Smooth muscle cell (in vitro differentiated cells): ENCODE data around the gene POC1A. TPM values are rescaled to one million over a fixed set of nuclear protein-coding genes. Genes with fewer than 3 reads are reported as not detected.

Experiments used
- DNase-seq: peaks from one replicate; lab custom pipeline; 2025; ENCODE audit not compliant: unreplicated experiment; lab: John Stamatoyannopoulos, UW
- H2AFZ ChIP-seq: fragments of 200-600 bp; sonication (generic); 2 replicates; pipeline ENCODE4 v1.6.0; 2016; ENCODE audit warnings: antibody characterized with exemption, low read depth, mild to moderate bottlenecking
- H3F3A ChIP-seq: fragments of 200-600 bp; sonication (generic); 2 replicates; pipeline ENCODE4 v1.6.0; 2017; ENCODE audit warnings: antibody characterized with exemption, low read depth
- H3K27ac ChIP-seq: fragments of 200-600 bp; sonication (generic); 2 replicates; pipeline ENCODE4 v1.5.1; 2016; ENCODE audit warnings: low read depth, mild to moderate bottlenecking
- H3K27me3 ChIP-seq: fragments of 200-600 bp; sonication (generic); 2 replicates; pipeline ENCODE4 v1.6.1; 2016; ENCODE audit warnings: low read depth, mild to moderate bottlenecking
- H3K36me3 ChIP-seq: fragments of 200-600 bp; sonication (generic); 2 replicates; pipeline ENCODE4 v1.5.1; 2016; ENCODE audit warnings: low read depth
- H3K4me1 ChIP-seq: fragments of 200-600 bp; sonication (generic); 2 replicates; pipeline ENCODE4 v1.5.1; 2016; ENCODE audit warnings: low read depth
- H3K4me2 ChIP-seq: fragments of 200-600 bp; sonication (generic); 2 replicates; pipeline ENCODE4 v1.6.0; 2016; ENCODE audit warnings: mild to moderate bottlenecking
- H3K4me3 ChIP-seq: fragments of 200-600 bp; sonication (generic); 2 replicates; pipeline ENCODE4 v1.5.1; 2016; ENCODE audit warnings: mild to moderate bottlenecking
- H3K79me2 ChIP-seq: fragments of 200-600 bp; sonication (generic); 2 replicates; pipeline ENCODE4 v1.6.0; 2016; ENCODE audit warnings: low read depth, mild to moderate bottlenecking
- H3K9ac ChIP-seq: fragments of 200-600 bp; sonication (generic); 2 replicates; pipeline ENCODE4 v1.6.0; 2016; ENCODE audit warnings: low read depth
- H3K9me3 ChIP-seq: fragments of 200-600 bp; sonication (generic); replicated peaks from 2 replicates; pipeline ENCODE4 v1.5.1; 2016; ENCODE audit warnings: low read depth
- H4K20me1 ChIP-seq: fragments of 200-600 bp; sonication (generic); 2 replicates; pipeline ENCODE4 v1.6.0; 2016; ENCODE audit warnings: low read depth
- CTCF ChIP-seq: fragments of 200-600 bp; sonication (generic); IDR thresholded peaks from 2 replicates; pipeline ENCODE4 v1.5.1; 2017; ENCODE audit warnings: borderline replicate concordance, mild to moderate bottlenecking, antibody characterized with exemption; ENCODE audit not compliant: insufficient read depth, poor library complexity, severe bottlenecking
- WGBS: methylation state at CpG from one replicate; pipeline ENCODE4 v1.1.7; 2016; ENCODE audit warnings: low lambda C conversion rate; 5-methylcytosine and 5-hydroxymethylcytosine counted together
- polyA plus RNA-seq: library from polyadenylated mRNA; unstranded; fragments of >200 nt; fragmentation: Nextera tagmentation; extraction: Ambion mirVana; gene quantifications from 2 replicates; pipeline ENCODE4 v1.2.1, GENCODE V29; 2016
- total RNA-seq: library from RNA; depleted of rRNA; stranded (reverse); fragments of >200 nt; gene quantifications from 2 replicates; pipeline ENCODE4 v1.2.3, GENCODE V29; 2014

POC1A gene
- total and polyA plus RNA-seq, 2 experiments from 2014 or later = 1.8 to 7.9 TPM

DNA sequence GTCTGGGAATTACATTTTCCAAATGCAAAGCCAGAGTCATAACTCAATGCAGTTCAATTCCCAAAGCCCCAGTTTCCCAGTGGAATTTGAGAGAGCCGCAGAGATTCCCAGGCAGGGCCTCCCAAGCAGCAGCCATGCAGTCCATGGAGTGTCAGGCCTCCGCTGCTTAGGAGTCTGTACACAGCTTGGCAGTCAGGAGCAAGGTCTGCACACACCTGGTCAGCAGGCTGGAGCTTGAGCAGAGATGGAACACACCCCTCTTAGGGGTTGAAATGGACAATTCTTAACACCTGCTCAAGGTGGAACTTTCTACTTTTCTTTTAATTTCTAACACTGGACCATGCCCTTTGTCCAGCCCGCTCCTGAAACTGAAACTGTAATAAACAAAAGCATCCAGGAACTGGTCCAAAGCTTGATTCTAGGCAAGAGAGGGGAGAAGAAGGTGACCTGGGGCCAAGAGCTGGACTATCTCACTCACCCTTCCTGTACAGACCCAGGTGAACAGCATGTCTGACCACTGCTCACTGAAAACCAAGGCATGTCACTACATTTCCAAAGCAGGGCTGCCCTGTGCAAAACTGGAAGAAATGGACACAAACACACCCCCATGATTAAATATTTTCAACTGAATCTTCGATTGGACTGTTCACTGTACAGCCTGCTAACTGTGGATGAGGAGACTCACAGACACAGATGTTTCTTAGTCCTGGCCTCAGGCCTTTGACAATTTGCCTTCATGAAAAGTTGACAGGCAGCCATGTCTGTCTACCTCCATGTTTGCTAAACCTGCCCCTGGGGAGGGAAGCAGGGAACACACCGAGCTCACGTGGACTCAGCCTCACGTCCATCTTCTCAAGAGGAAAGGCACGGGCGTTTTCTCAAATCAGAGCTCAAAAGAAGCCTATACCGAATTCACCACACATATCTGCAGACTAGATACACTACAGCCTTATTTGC lies 49.3 kb downstream of the POC1A start:
- peaks cover 5% of the 10 kb centered on the region for H3K9me3 ChIP-seq
- TF ChIP-seq CTCF = no peak
- H3K9ac ChIP-seq = no peak overlapping the region
- WGBS = 96% methylated on average over 10 of the region's 10 CpGs
- no peak overlapping the region for H3K4me3 ChIP-seq
- H4K20me1 ChIP-seq = no peaks in the 10 kb centered on the region
- peaks cover 3% of the 10 kb centered on the region for H3F3A ChIP-seq
- no peak for DNase-seq
- no peaks in the 10 kb centered on the region for H3K79me2 ChIP-seq
- no peaks in the 10 kb centered on the region for H3K36me3 ChIP-seq
- H3K4me1 ChIP-seq = no peaks in the 10 kb centered on the region
- H3K27me3 ChIP-seq = no peaks in the 10 kb centered on the region
- H3K4me2 ChIP-seq = no peak overlapping the region
- no peak overlapping the region for H2AFZ ChIP-seq
- no peak overlapping the region for H3K27ac ChIP-seq

- H3K27ac ChIP-seq = no peak overlapping the region
- H2AFZ ChIP-seq = no peak overlapping the region
- WGBS = 98% methylated on average over 4 of the region's 4 CpGs
- no peak overlapping the region for H3K4me3 ChIP-seq
- no peaks in the 10 kb centered on the region for H3K27me3 ChIP-seq
- no peaks in the 10 kb centered on the region for H4K20me1 ChIP-seq
- no peaks in the 10 kb centered on the region for H3K79me2 ChIP-seq
- H3F3A ChIP-seq = peaks cover 11% of the 10 kb centered on the region
- DNase-seq = no peak
- no peak for TF ChIP-seq CTCF
- H3K4me1 ChIP-seq = peaks cover 5% of the 10 kb centered on the region
- H3K9ac ChIP-seq = no peak overlapping the region
- no peaks in the 10 kb centered on the region for H3K36me3 ChIP-seq
- H3K9me3 ChIP-seq = peaks cover 5% of the 10 kb centered on the region
- H3K4me2 ChIP-seq = no peak overlapping the region
These were observed 51.3 kb downstream of the POC1A start for GRCh38 chr3:52102934-52103333.

DNA sequence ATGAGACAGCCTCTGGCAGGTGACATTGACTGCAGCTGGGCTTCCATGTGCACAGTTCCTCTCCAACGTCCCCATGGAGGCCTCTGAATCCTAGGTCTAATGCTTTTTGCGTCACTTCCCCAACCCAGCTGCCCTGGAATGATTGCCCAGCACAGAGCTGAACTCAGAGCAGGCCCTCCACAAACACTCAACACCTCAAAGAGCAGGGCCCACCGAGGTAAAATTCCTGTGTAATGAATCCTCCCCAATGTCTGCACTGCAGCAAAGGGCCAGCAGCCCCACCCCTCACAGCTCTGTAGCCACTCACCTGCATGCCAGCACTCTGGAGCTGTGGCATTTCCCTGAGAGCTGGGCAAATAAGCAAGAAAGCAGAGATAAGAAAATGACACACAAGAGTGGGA lies 55.2 kb downstream of the POC1A start:
- no peak for TF ChIP-seq CTCF
- H4K20me1 ChIP-seq = no peaks in the 10 kb centered on the region
- peak overlapping the region; percentile 77 for H3K27ac ChIP-seq
- peaks cover 5% of the 10 kb centered on the region for H3K9me3 ChIP-seq
- no peaks in the 10 kb centered on the region for H3K27me3 ChIP-seq
- H3K4me3 ChIP-seq = no peak overlapping the region
- WGBS = 27% methylated on average over 3 of the region's 3 CpGs
- no peak overlapping the region for H2AFZ ChIP-seq
- no peak overlapping the region for H3K9ac ChIP-seq
- peaks cover 11% of the 10 kb centered on the region for H3F3A ChIP-seq
- no peaks in the 10 kb centered on the region for H3K36me3 ChIP-seq
- peak overlapping the region; percentile 54 for H3K4me2 ChIP-seq
- no peaks in the 10 kb centered on the region for H3K79me2 ChIP-seq
- H3K4me1 ChIP-seq = peaks cover 5% of the 10 kb centered on the region
- no peak for DNase-seq
